Mesothelial cell of epicardium (in vitro differentiated cells): ENCODE results near the gene CD93. TPM values are rescaled to one million over a fixed set of nuclear protein-coding genes. Genes with fewer than 3 reads are reported as not detected.

Experiments
- DNase-seq, 2 experiments: peaks; one replicate each; pipeline ENCODE4 v3.0.0; 2021; ENCODE audit warnings: low spot score in 2 of 2; ENCODE audit not compliant: unreplicated experiment in 2 of 2
- H3K27ac Mint-ChIP-seq: 2 replicates; pipeline ENCODE4 v1.8.0; 2021; ENCODE audit warnings: mixed read lengths
- H3K27me3 Mint-ChIP-seq: 2 replicates; pipeline ENCODE4 v1.8.0; 2021; ENCODE audit warnings: low read depth, mixed read lengths
- H3K36me3 Mint-ChIP-seq: 2 replicates; pipeline ENCODE4 v1.8.0; 2021; ENCODE audit warnings: mixed read lengths
- H3K4me1 Mint-ChIP-seq: 2 replicates; pipeline ENCODE4 v1.8.0; 2021; ENCODE audit warnings: mixed read lengths
- H3K4me3 Mint-ChIP-seq: 2 replicates; pipeline ENCODE4 v1.8.0; 2021; ENCODE audit warnings: mild to moderate bottlenecking, moderate library complexity, mixed read lengths
- H3K9me3 Mint-ChIP-seq: 2 replicates; pipeline ENCODE4 v1.8.0; 2021; ENCODE audit warnings: mixed read lengths
- CTCF ChIP-seq: fragments of 200-600 bp; sonication (generic); IDR thresholded peaks from one replicate; pipeline ENCODE4 v1.5.0; 2021; ENCODE audit warnings: antibody characterized with exemption; ENCODE audit not compliant: unreplicated experiment
- total RNA-seq: library from RNA; stranded (reverse); gene quantifications from 3 replicates; pipeline ENCODE4 v1.2.1, GENCODE V29; 2021

The CD93 gene
- total RNA-seq, 1 donor from 2014 or later: 0.07 TPM

- Mint-ChIP-seq H3K9me3 (no peaks in the 10 kb centered on the region), H3K4me3 (no peak overlapping the region), H3K36me3 (no peaks in the 10 kb centered on the region), H3K27me3 (no peaks in the 10 kb centered on the region), H3K4me1 (peaks cover 18% of the 10 kb centered on the region), H3K27ac (no peak overlapping the region)
- TF ChIP-seq CTCF: no peak
- DNase-seq: no peak
Observed at GRCh38 chr20:23101696-23102406, 15.7 kb upstream of the CD93 start.

GRCh38 chr20:23100720-23101107 lies 14.6 kb upstream of the CD93 start:
- no peak overlapping the region for H3K27ac Mint-ChIP-seq
- H3K4me3 Mint-ChIP-seq: no peak overlapping the region
- no peaks in the 10 kb centered on the region for H3K27me3 Mint-ChIP-seq
- no peaks in the 10 kb centered on the region for H3K9me3 Mint-ChIP-seq
- peaks cover 18% of the 10 kb centered on the region for H3K4me1 Mint-ChIP-seq
- TF ChIP-seq CTCF: no peak
- no peak for DNase-seq
- no peaks in the 10 kb centered on the region for H3K36me3 Mint-ChIP-seq

- no peak for DNase-seq
- no peaks in the 10 kb centered on the region for H3K9me3 Mint-ChIP-seq
- H3K27me3 Mint-ChIP-seq: peaks cover 3% of the 10 kb centered on the region
- no peak overlapping the region for H3K27ac Mint-ChIP-seq
- H3K4me3 Mint-ChIP-seq: no peak overlapping the region
- peaks cover 18% of the 10 kb centered on the region for H3K4me1 Mint-ChIP-seq
- TF ChIP-seq CTCF: no peak
- H3K36me3 Mint-ChIP-seq: no peaks in the 10 kb centered on the region
Observed at GRCh38 chr20:23099791-23100719, 13.9 kb upstream of the CD93 start.

- peaks cover 6% of the 10 kb centered on the region for H3K27me3 Mint-ChIP-seq
- no peak for TF ChIP-seq CTCF
- no peak overlapping the region for H3K4me3 Mint-ChIP-seq
Observed at GRCh38 chr20:23097636-23098580, 11.8 kb upstream of the CD93 start.

GRCh38 chr20:23096986-23097520 lies 10.9 kb upstream of the CD93 start:
- Mint-ChIP-seq H3K27ac (no peak overlapping the region), H3K4me3 (no peak overlapping the region), H3K27me3 (peaks cover 10% of the 10 kb centered on the region), H3K4me1 (peaks cover 20% of the 10 kb centered on the region), H3K9me3 (no peaks in the 10 kb centered on the region), H3K36me3 (no peaks in the 10 kb centered on the region)
- DNase-seq: no peak
- no peak for TF ChIP-seq CTCF

More at GRCh38 chr20:23097636-23098580, 11.8 kb upstream of the CD93 start:
- peaks cover 16% of the 10 kb centered on the region for H3K4me1 Mint-ChIP-seq
- DNase-seq: no peak
- no peaks in the 10 kb centered on the region for H3K9me3 Mint-ChIP-seq
- H3K36me3 Mint-ChIP-seq: no peaks in the 10 kb centered on the region
- no peak overlapping the region for H3K27ac Mint-ChIP-seq
